Left ventricle myocardium superior (tissue), 1 donor: ENCODE data around the gene IGFBPL1. TPM values are rescaled to one million over a fixed set of nuclear protein-coding genes. Genes with fewer than 3 reads are reported as not detected.
"Not testable (repeated sequence)": the region's sequence is repeated elsewhere in the genome, so short reads cannot be mapped to it uniquely, and the experiment has no call there.

Source experiments
- ATAC-seq: fragments of 200-7000 bp; cut with Tn5 transposase; one replicate; pipeline ENCODE4 v1.9.1; 2020; ENCODE audit warnings: mild to moderate bottlenecking, moderate library complexity
- DNase-seq: peaks from one replicate; pipeline ENCODE4 v3.0.0-alpha.2; 2020
- intact Hi-C: fragments of 100-400 bp; cut with micrococcal nuclease; formaldehyde crosslinking; loops from one replicate; pipeline ENCODE4 v1.11.0; 2022
- long read RNA-seq: library from polyadenylated mRNA; unstranded; transcript quantifications from one replicate; pipeline ENCODE4 v2.0.0, GENCODE V29; 2021
- total RNA-seq: library from RNA; stranded (reverse); fragmentation: NEBNext Ultra II Directional; extraction: Animal tissue kit (Norgen Biotek cat#: 25700); gene quantifications from one replicate; pipeline ENCODE4 v1.2.1, GENCODE V29; 2021
- donor health status: DM: no; HTN: yes; CAD: no; lungs with severe emphysema.

Gene IGFBPL1, protein sequence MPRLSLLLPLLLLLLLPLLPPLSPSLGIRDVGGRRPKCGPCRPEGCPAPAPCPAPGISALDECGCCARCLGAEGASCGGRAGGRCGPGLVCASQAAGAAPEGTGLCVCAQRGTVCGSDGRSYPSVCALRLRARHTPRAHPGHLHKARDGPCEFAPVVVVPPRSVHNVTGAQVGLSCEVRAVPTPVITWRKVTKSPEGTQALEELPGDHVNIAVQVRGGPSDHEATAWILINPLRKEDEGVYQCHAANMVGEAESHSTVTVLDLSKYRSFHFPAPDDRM
- total RNA-seq: not detected
- long read RNA-seq: 0 reads

DNA sequence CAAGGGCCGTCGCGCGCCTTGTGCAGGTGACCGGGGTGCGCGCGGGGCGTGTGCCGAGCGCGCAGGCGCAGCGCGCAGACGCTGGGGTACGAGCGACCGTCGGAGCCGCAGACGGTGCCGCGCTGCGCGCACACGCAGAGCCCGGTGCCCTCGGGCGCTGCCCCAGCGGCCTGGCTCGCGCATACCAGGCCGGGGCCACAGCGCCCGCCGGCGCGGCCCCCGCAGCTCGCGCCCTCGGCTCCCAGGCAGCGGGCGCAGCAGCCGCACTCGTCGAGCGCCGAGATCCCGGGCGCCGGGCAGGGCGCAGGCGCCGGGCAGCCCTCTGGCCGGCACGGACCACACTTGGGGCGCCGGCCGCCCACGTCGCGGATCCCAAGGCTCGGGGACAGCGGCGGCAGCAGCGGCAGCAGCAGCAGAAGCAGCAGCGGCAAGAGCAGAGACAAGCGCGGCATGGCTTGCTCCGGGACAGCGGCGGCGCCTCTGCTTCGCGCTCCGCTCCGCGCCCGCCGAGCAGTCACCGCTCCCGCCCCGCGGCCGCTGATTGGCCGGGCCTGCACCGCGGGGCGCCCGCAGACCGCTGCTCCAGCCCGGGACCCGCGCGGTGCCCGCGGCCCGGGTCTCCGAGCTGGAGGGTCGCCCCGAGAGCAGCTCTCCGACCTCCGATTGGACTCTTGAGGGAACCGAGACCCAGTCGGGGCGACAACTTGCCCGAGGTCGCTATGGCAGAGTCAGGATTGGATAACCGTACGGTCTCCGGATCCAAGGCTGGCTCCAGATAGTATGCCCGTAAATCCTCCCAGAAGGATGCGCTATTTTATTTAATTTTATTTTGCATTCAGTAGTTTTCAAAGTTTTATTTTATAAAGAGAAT lies at the start of gene IGFBPL1:
IGFBPL1 (minus strand) TSS at position 482 of the 871 bp plus-strand sequence; CDS start at position 452, 30 bp downstream.
- ATAC-seq (peak; percentile 86), DNase-seq (peak; percentile 35)
- intact Hi-C loops: no loop called here

DNA sequence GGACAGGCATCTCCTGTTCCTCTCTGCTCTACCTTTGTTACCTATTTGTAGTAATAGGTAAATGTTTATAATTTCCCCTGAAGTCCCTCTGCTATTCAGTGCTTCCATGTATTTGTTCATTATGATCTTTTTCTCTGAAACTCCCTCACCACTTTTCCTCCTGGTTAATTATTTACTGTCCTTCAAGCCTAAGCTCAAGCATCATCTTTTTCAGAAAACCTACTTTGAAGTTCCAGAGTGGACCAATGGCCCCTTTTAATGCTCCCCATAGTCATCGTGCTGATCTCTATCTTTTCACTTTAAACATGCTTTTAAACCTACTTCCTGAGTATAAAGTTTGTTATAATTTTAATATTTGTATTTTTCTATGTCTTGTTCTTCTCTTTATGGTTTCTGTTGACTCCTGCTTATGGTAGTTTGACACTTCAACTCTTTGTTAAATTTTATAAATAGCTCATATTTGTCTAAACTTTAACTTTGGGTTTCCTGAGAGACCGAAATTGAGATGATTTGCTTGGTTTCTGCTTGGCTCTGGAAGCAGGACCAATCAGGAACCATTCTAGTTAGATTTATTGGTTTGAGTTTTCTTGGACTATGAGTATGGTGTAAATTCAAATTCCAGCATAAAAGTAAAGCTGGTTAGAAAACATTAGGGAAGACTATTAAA lies 48.5 kb upstream of the IGFBPL1 start:
- ATAC-seq, DNase-seq, intact Hi-C loops: not testable (repeated sequence)

DNA sequence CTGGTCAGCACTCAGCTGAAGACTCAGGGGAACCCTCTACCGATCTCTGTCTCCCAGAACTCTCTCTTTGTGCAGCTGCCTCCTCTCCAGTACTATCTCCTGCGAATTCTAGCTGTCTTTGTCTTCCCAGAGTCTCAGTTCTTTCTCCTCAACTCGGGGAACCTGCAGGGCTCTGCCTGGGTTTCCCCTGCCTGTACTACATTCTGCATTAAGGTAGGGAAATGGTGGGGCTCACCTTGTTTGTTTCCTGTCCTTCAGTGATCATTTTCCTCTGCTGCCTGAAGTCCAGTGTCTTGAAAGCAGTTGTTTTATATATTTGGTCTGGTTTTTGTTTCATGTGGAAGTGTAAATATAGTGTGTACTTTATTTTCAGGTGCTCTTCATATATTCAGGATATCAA lies 43.1 kb upstream of the IGFBPL1 start:
- ATAC-seq (no peak), DNase-seq (no peak)
- intact Hi-C loops: no loop called here

DNA sequence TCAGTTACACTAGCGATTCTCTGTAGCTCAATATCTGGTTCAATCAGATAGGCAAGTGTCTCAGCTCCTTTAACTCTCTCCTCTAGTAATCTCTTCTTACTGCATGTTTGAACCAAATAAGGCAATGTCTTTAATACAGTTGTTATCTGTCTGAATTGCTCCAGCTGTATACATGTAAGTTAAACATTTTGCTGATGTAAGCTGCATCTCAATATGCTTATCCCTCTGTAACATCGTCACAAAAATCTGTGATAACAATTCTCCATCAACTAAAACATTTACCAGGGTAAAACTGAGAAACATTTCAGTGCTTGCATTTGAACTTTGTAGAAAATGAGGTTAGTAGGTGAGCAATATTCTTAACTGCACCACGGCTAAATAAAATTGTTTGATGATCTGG lies 29.6 kb upstream of the IGFBPL1 start:
- DNase-seq: no peak
- intact Hi-C loops: no loop called here
- no peak for ATAC-seq

DNA sequence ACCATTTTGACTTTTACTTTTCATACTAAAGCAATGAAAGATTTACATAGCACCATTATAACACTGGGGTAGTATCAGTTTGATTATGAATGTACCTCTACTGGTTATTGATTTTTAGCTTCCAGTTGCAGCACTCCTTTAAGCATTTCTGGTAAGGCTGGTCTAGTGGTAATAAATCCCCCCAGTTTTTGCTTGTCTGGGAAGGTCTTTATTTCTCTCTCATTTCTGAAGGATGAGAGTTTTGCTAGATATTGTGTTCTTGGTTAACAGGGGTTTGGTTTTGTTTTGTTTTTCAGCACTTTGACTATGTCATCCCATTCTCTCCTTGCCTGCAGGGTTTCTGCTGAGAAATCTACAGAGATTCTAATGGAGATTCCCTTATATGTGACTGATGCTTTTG lies 26.9 kb upstream of the IGFBPL1 start:
- intact Hi-C loops: no loop called here
- no peak for ATAC-seq
- DNase-seq: no peak

DNA sequence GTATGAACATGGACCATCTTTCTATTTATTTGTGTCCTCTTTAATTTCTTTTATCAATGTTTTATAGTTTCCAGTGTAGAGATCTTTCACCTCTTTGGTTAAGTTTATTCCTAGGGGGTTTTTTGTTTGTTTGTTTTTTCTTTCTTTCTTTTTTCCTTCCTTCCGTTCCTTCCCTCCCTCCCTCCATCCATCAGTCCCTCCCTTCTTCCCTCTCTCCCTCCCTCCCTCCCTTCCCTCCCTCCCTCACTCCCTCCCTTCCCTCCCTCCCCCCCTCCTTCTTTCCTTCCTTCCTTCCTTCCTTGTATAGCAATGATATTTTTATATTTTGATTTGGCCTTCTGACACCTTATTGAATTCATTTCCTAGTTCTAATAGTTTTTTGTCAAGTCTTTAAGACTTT lies 23.4 kb upstream of the IGFBPL1 start:
- intact Hi-C loops: no loop called here
- no peak for DNase-seq
- no peak for ATAC-seq

DNA sequence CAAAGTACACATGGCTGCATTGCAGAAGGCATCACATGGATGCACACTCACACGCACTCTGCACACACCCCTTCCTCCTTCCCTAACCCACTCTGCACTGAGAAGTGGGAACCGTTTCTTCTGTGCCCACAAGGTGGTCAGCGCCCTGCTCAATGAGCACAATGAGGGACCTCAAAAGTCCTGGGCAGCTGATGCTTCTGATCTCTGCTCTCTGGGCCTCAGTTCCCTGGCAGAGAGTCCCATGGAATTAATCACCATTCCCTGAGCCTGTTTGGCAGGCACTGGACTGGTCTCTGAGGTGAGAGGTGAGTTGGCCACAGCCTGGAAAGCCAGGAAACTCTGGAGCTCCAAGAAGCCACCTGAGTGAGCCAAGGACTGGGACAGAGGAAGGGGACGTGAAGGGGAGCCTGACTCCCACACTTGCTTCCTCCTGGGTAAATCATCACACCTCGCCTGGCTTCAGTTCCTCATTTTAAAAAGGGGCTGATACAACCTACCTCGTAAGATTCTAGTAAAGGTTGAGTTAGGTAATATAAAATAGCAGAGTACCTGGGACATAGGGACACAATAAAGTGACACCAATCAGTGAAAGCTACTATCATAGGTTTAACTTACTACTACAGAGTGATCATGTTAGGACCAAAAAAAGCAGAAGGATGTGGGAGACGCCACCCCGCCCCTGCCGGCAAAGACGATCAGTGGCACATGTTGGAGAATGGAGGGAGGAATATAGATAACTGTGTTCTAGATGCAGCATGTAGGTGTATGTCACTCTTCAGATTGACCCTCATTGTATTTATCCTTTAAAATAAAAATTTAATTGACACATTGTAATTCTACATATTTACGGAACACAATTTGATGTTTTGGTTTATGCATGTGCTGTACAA lies 21.1 kb upstream of the IGFBPL1 start:
- ATAC-seq (no peak), DNase-seq (no peak)
- intact Hi-C loops: no loop called here

DNA sequence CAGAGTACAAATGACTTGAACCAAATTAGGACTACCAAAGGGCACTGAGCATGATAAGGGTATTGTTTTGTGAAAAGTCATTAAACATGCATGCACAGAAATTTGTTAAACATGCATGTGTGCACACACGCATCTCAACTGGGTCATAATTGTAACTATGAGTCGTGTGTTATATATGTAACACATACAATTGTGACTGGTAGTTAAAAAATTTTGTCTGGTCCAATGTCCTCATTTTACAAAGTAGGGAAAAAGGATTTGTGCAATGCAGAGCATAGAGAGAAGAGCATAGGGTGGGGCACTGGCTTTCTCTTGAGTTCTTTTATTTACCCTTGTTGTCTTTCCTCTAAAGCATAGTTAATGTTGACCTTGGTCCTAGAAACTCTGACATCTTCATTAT lies 19.3 kb upstream of the IGFBPL1 start:
- intact Hi-C loops: no loop called here
- ATAC-seq (no peak), DNase-seq (no peak)

DNA sequence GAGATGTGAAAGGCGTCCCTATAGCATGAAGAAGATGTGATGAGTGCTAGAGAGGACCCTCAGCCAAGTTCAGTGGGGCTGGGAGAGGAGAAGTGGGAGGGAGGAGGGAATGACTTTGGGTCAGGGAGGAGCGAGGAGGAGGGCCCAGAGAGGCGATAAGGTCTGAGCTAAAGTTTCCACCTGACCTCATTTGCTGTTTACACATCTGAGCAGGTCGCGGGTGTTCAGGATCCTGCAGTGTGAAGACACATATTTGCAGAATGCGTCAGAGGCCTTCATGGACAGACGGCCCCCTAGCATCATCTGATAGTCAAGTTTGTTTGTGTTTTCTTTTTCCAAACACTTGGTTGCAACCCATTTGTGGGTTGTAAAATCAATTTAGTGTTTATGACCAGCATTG lies 18.9 kb upstream of the IGFBPL1 start:
- intact Hi-C loops: no loop called here
- no peak for ATAC-seq

DNA sequence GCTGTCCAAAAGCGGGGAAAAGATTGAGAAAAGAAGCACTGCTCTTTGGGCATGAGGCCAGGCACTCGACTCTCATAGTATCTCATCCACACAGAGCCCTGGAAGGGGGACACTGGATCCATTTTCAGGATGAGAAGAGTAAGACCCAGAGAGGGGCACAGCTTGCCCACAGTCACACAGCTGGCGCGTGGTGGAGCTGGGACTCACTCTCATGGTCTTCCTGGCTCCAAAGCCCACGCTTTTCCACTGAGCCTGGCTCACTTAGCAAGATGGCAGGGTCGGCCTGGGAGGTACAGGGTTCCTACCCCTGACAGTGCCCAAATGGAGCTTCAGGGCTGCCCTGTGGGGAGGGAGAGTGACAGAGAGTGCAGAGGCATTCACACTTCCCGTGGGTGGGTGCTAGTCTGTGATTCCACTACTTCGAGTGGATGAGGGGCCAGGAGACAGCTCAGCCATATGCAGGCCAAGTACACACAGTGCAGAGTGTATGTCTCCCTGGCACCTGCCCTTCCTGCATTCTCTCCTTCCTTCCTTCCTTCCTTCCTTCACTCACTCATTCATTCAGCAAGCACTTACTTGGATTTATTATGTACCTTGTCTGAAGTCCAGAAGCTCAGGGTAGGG lies 18.3 kb upstream of the IGFBPL1 start:
- no peak for DNase-seq
- ATAC-seq: no peak
- intact Hi-C loops: no loop called here

More for the DNA sequence above, 18.9 kb upstream of the IGFBPL1 start:
- no peak for DNase-seq

DNA sequence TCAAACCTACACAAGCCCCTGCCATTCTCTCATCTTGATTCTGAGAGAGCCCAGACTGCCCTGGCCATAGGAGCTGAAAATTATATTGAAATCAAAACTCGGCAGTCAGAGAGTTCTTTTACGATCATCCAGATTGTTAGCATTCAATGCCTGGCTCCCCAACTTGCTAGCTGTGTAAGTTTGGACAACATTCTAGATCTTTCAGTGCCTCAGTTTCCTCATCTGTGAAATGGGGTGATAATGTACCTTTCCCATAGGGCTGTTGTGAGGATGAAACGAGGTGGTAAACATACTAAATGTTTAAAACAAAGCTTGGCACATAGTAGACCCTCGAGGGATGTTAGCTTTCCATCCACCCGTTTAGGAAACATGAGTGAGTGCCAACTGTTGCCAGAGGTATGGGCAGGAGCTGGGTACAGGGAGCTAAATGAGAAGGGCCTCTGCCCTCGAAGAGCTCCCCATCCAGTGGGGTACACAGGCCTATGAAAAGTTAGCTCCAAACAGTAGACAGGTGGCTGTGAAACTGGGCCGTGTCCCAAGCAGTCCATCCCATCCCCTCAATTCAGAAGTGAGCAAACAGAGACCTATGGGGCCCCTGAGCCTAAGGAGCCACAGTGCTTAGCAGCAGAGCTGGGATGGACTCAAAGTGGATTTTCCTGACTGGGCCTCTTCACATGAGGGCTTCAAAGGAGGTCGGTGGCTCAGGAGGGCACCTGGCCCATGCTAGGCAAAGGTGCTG lies 17.3 kb upstream of the IGFBPL1 start:
- ATAC-seq (no peak), DNase-seq (no peak)
- intact Hi-C loops: no loop called here

DNA sequence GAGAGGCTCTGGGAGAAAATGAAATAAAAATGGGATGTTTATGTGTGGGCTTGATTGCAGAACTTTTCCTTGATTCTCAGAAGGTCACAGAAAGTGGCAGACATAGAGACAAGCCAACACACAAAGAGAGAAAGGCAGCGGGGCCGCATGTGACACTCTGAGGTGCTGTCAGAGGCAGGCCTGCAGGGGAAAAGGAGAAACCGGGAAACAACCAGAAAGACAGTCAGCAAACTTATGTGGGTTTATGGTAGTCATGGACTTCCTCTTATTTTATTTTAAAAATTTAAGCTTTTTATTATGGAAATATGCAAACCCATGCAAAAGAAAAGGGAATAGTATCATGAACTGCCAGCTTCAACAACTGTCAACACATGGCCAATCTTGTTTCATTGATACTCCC lies 16.3 kb upstream of the IGFBPL1 start:
- intact Hi-C loops: no loop called here
- no peak for ATAC-seq
- no peak for DNase-seq

DNA sequence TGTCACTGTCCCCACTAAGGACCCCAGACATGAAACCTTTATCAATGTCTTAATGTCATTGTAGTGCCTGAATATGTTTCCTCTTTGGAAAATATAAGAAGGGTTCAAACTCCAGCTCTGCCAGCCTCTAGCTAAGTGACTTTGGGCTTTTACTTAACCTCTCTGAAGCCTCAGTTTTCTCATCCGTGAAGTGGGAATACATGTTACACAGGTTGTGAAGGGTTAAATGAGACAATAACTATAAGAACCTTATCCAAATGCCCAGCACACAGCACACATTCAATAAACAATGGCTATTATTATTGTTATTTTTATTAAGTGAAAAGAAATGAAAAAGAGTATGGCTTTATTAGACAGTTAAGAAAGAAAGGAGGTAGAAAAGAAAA lies 15.7 kb upstream of the IGFBPL1 start:
- intact Hi-C loops: no loop called here
- ATAC-seq: no peak
- DNase-seq: no peak

DNA sequence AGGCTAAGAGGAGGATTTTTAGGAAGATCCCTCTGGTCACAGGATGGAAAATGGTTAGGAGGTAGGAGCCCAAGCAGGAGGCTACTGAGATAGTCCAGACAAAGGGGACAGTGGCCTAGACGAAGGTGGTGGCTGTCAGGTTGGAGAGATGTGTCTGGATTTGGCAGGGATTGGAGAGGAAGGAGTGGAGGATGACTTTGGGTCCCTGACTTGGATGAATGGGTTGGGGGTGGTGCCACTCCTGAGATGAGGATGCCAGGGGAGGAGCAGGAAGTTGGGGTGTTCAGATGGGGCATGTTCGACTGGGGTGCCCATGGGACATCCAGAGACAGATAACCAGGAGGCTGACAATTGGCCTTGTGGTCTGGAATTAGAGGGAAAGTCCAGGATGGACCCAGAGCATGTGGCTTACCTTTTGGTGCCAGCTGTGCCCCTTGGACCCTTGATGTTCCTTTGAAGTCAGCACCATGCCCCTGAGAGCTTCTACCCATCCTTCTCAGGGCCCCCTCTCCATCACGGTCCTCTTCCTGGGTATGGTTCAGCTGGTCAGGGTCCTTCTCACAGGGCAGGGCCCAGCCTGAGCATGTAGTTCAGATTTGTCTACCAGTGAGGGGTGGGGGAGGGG lies 15.1 kb upstream of the IGFBPL1 start:
- DNase-seq (no peak), ATAC-seq (no peak)
- intact Hi-C loops: no loop called here

DNA sequence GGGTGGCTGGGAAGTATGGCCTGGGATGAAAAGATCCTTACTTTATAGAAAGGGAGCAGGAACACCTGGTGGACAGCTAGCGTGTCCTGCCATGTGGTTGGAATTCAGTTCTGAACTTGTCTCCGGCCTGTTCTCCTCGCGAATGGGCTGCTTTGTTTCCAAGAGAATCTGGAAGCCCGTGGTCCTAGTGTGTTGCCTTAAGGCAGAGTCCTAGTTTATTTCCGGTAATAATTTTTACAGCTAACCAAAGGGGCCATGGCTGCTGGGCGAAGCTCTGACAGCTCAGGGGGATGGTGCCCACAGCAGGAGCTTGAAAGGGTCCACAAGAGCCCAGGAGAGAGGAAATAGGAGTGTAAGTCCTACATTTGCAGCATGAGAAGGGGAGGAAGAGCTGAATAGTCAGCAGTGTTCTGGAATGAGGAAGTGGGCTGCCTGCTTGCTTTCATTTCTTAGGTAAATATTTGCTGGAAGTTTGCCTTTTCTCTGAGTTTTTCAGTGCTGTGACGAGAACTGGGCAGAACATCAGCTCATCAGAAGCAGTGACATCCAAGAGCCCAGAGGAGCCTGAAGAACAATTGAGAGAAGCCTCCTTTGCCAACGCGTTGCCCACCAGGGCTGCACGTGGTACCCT lies 13.1 kb upstream of the IGFBPL1 start:
- intact Hi-C loops: no loop called here
- no peak for DNase-seq
- no peak for ATAC-seq

DNA sequence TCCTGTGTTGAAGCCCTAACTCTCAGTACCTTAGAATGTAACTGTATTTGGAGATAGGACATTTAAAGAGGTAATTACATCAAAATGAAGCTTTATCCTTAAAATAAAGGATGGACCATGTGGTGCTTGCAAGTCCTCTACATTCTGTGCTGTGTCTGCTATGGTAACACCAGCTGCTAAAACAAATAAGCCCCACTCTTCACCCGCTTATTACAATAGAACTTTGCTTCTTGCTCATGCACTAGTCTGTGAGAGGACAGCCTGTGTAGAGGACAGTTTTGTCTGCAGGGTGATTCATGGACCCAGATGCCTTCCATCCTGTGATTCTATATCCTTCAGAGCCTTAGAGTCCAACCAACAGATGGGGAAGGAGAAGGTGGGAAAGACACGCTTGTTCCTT lies 12.5 kb upstream of the IGFBPL1 start:
- no peak for ATAC-seq
- intact Hi-C loops: no loop called here
- no peak for DNase-seq

DNA sequence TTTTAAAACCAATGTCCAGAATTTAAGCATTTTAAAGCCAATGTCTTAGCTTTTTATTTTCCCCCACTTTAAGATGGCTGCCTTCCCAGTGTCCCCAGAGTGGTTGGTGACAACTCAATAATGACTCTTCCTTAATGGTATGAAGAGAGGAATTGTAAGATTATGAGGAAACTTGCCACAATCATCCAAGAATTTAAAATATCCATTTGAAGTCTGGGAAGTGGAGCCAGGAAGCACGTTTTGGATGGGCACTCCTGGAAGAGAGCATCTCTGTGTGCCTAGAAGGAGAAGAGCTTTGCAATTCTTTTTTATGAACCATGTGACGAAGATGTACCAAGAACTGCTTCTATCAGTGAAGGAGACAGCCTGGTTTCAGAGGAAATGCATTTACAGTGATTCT lies 11.3 kb upstream of the IGFBPL1 start:
- DNase-seq (no peak), ATAC-seq (no peak)
- intact Hi-C loops: no loop called here
